Left ventricle myocardium inferior (tissue), 1 donor: ENCODE results near the gene RUNX3. TPM values are rescaled to one million over a fixed set of nuclear protein-coding genes. Genes with fewer than 3 reads are reported as not detected.

Experiments used
- DNase-seq: peaks from one replicate; pipeline ENCODE4 v3.0.0-alpha.2; 2020
- H3K27ac ChIP-seq: fragments of 200-600 bp; replicated peaks from 2 replicates; pipeline ENCODE4 v1.8.0; 2021
- H3K27me3 ChIP-seq: fragments of 200-600 bp; 2 replicates; pipeline ENCODE4 v1.8.0; 2021; ENCODE audit warnings: low read depth
- H3K36me3 ChIP-seq: fragments of 200-600 bp; 2 replicates; pipeline ENCODE4 v1.8.0; 2021
- H3K4me1 ChIP-seq: fragments of 200-600 bp; 2 replicates; pipeline ENCODE4 v1.8.0; 2021
- H3K4me3 ChIP-seq: fragments of 200-600 bp; 2 replicates; pipeline ENCODE4 v1.8.0; 2021; ENCODE audit warnings: mild to moderate bottlenecking, moderate library complexity
- H3K9me3 ChIP-seq: fragments of 200-600 bp; replicated peaks from 2 replicates; pipeline ENCODE4 v1.8.0; 2021
- intact Hi-C: fragments of 100-400 bp; cut with micrococcal nuclease; formaldehyde crosslinking; loops from one replicate; pipeline ENCODE4 v1.11.0; 2022
- total RNA-seq: library from RNA; stranded (reverse); fragmentation: NEBNext Ultra II Directional; extraction: Animal tissue kit (Norgen Biotek cat#: 25700); gene quantifications from one replicate; pipeline ENCODE4 v1.2.1, GENCODE V29; 2021
- TF ChIP-seq, protein P1 (sequence below): fragments of 200-600 bp; IDR thresholded peaks from 2 replicates; pipeline ENCODE4 v1.8.0; 2021; ENCODE audit warnings: antibody characterized with exemption, mild to moderate bottlenecking, borderline replicate concordance
- donor health status: DM: no; HTN: yes; CAD: no; lungs with severe emphysema.

Gene RUNX3
- total RNA-seq, 1 donor from 2014 or later: 0.52 TPM

DNA sequence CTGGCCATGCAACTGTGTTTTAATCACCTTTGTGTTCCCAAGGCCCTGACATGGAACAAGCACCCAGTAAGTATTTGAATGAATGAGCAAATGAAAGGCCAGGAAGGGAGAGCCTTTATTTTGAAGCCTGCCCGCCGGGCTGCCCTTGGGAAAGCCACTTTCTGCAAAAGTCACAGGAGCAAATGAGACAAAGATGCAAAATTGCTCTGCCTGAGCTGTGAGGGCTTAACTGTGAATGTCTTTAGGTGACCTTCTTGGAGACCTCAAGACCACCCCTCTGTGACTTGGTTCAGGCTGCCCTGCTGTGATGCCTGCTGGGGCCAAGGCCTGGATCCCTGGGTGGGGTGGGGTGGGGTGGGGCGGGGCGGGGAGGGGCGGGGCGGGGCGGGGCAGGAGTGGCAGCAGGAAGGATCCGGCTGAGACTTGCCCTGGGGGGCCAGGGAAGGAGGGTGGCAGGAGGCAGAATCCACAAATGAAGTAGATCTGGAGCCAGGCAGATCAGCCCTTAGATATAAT, 54.0 kb downstream of the RUNX3 start:
- no peak for DNase-seq
- no peak overlapping the region for H3K4me3 ChIP-seq
- H3K36me3 ChIP-seq: no peaks in the 10 kb centered on the region
- TF ChIP-seq, protein P1, sequence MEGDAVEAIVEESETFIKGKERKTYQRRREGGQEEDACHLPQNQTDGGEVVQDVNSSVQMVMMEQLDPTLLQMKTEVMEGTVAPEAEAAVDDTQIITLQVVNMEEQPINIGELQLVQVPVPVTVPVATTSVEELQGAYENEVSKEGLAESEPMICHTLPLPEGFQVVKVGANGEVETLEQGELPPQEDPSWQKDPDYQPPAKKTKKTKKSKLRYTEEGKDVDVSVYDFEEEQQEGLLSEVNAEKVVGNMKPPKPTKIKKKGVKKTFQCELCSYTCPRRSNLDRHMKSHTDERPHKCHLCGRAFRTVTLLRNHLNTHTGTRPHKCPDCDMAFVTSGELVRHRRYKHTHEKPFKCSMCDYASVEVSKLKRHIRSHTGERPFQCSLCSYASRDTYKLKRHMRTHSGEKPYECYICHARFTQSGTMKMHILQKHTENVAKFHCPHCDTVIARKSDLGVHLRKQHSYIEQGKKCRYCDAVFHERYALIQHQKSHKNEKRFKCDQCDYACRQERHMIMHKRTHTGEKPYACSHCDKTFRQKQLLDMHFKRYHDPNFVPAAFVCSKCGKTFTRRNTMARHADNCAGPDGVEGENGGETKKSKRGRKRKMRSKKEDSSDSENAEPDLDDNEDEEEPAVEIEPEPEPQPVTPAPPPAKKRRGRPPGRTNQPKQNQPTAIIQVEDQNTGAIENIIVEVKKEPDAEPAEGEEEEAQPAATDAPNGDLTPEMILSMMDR: no peak
- no peak overlapping the region for H3K27ac ChIP-seq
- intact Hi-C loops: no loop called here
- H3K9me3 ChIP-seq: peaks cover 12% of the 10 kb centered on the region
- H3K4me1 ChIP-seq: no peaks in the 10 kb centered on the region
- peaks cover 76% of the 10 kb centered on the region for H3K27me3 ChIP-seq

DNA sequence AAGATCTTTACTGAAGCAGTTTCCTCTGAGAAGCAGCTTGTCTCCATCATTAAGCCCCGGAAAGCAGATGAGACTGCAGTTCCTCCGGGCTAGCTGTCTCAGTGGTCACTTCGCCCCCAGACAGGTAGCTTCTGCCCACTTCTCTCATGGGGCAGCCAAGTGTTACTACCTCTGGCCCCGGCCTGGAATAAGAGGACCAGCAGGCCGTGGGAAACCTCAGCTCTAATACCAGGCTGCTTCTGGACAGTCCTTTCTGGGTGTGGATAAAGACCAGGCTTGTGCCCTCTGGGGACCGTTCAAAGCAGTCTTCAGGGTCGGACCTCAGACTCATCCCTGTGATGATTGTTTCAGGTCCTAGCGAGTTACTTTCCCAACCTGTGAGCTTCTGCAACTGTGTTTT, 54.8 kb downstream of the RUNX3 start:
- H3K4me3 ChIP-seq: no peak overlapping the region
- peaks cover 4% of the 10 kb centered on the region for H3K9me3 ChIP-seq
- no peak overlapping the region for H3K27ac ChIP-seq
- no peak for DNase-seq
- TF ChIP-seq, protein P1: no peak
- intact Hi-C loops: no loop called here
- no peaks in the 10 kb centered on the region for H3K36me3 ChIP-seq
- H3K4me1 ChIP-seq: no peaks in the 10 kb centered on the region
- peaks cover 78% of the 10 kb centered on the region for H3K27me3 ChIP-seq

DNA sequence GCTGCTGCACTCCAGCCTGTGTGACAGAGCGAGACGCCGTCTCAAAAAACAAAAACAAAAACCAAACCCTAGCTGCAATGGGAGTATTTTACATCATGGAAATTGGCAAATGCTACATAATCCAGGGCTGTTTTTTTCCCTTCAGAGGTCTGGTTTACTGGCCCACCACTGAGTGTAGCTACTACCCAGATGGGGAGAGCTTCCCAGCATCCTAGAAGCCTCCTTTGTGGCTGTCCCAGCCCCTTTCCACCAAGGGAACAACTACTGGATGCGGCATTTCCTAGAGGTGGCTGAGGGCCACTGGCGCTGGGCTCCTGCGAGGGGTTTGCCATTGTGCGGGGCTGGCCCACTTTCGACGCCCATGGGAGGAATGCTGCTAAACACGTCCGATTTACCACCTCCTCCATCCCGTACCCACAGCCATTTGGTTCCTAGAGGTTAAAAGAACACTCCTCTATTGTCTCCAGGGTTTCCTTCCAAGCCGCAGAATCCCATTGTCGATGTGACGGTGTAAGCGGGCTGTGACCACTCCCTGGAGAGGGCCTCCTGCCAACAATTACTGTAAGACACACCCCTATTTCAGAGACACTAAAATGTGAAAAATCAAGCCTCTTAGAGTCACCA, 55.4 kb downstream of the RUNX3 start:
- intact Hi-C loops: no loop called here

DNA sequence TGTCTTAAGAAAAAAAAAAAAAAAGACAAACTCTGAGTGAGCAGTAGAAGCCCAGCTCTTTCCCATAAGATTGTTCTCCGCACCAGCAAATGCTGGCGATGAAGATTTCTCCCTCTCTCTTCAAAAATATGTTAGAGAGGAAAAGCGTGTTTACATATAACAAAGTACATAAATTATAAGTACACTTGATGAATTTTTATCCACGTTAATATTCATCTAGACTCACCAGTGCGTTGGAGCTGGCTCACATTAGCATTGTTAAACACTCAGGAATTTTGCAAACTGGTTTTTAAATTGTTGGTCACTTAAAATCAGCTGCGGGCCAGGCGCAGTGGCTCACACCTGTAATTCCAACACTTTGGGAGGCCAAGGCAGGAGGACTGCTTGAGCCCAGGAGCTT, 56.0 kb downstream of the RUNX3 start:
- DNase-seq: no peak
- H3K9me3 ChIP-seq: no peaks in the 10 kb centered on the region
- H3K27me3 ChIP-seq: peaks cover 71% of the 10 kb centered on the region
- no peak overlapping the region for H3K4me3 ChIP-seq
- H3K36me3 ChIP-seq: no peaks in the 10 kb centered on the region
- TF ChIP-seq, protein P1: no peak
- H3K27ac ChIP-seq: no peak overlapping the region
- H3K4me1 ChIP-seq: no peaks in the 10 kb centered on the region
- intact Hi-C loops: no loop called here

More for the DNA sequence above, 55.4 kb downstream of the RUNX3 start:
- H3K27ac ChIP-seq: no peak overlapping the region
- no peaks in the 10 kb centered on the region for H3K36me3 ChIP-seq
- DNase-seq: no peak
- peaks cover 73% of the 10 kb centered on the region for H3K27me3 ChIP-seq
- H3K4me3 ChIP-seq: no peak overlapping the region
- H3K4me1 ChIP-seq: no peaks in the 10 kb centered on the region
- TF ChIP-seq, protein P1: no peak
- no peaks in the 10 kb centered on the region for H3K9me3 ChIP-seq

DNA sequence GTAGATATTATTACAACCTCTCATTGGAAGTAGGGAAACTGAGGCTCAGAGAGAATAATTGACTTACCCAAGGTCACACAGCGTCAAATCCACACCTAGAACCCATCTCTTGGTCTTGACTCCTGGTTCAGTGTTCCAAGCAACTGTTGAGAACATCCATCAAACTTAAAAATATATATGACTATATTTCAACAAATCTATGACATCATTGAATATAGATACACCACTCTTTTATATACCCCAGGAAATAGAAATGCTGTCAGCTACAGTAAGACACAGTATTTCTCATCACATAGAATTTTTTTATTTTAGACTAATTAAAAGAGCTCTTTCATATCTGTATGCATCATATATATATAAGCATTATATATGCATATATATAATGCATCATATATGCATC, 56.9 kb downstream of the RUNX3 start:
- no peak for DNase-seq
- intact Hi-C loops: no loop called here
- H3K4me3 ChIP-seq: no peak overlapping the region
- TF ChIP-seq, protein P1: no peak
- no peaks in the 10 kb centered on the region for H3K4me1 ChIP-seq
- H3K27ac ChIP-seq: no peak overlapping the region
- H3K9me3 ChIP-seq: no peaks in the 10 kb centered on the region
- no peaks in the 10 kb centered on the region for H3K36me3 ChIP-seq
- peaks cover 71% of the 10 kb centered on the region for H3K27me3 ChIP-seq
